HG03025 (cell line): ENCODE results near the gene SCARB2.
A peak's percentile ranks its signal among the peaks of the same experiment; 100 is the strongest.
"Not testable (repeated sequence)": the region's sequence is repeated elsewhere in the genome, so short reads cannot be mapped to it uniquely, and the experiment has no call there.

ENCODE experiments used
- ATAC-seq: cut with Tn5 transposase; IDR thresholded peaks from one replicate; pipeline ENCODE4 v1.9.1; 2021; ENCODE audit warnings: mild to moderate bottlenecking, moderate library complexity; ENCODE audit not compliant: unreplicated experiment, low FRiP score

Gene SCARB2, protein sequence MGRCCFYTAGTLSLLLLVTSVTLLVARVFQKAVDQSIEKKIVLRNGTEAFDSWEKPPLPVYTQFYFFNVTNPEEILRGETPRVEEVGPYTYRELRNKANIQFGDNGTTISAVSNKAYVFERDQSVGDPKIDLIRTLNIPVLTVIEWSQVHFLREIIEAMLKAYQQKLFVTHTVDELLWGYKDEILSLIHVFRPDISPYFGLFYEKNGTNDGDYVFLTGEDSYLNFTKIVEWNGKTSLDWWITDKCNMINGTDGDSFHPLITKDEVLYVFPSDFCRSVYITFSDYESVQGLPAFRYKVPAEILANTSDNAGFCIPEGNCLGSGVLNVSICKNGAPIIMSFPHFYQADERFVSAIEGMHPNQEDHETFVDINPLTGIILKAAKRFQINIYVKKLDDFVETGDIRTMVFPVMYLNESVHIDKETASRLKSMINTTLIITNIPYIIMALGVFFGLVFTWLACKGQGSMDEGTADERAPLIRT

DNA sequence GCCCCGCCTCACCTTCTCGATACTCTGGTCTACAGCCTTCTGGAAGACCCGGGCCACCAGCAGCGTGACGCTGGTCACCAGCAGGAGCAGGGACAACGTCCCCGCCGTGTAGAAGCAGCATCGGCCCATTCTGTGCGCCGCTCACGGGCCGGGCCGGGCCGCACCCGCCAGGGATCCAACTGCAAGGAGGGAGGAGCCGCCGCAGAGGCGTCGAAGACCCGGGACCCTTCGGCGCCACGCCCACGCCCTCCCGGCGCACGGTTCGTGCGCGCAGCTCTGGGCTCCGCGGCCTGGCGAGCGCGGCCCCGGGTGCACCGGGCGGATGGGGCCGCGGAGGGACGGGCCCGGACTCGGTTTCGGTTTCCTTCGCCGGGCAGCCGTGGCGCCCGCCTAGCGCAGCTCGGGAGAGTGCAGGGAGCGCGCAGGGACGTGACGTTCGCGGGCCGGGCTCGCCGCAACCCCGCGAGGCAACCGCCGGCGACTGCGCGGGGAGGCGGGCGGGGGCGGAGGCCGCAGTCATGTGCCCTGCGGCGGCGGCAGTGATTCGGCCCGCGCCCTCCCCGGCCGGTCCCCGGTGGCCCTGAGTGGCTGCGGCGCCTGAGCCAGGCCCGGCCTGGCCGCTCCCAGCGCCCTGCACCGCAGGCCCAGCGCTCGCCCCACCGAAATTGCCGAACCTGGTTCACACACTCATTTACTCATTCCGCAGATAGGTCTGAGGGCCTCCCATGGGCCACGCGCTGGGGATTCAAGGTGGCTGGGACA is at the start of gene SCARB2:
TSS of gene SCARB2 (minus strand) at position 410 of the 762 bp plus-strand sequence. CDS start at position 129, 281 bp downstream.
- peak; percentile 67 for ATAC-seq

DNA sequence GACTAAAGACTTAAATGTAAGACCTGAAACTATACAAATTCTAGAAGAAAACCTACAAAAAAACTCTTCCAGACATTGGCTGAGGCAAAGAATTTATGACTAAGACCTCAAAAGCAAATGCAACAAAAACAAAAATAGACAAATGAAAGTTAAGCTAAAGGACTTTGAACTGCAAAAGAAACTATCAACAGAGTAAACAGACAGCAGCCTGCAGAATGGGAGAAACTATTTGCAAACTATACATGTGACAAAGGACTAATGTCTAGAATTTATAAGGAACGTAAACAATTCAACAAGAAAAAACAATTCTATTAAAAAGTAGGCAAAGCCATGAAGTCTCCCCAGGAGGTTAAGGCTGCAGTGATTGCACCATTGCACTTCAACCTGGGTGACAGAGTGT is 46.9 kb upstream of the SCARB2 start:
- ATAC-seq = no peak

DNA sequence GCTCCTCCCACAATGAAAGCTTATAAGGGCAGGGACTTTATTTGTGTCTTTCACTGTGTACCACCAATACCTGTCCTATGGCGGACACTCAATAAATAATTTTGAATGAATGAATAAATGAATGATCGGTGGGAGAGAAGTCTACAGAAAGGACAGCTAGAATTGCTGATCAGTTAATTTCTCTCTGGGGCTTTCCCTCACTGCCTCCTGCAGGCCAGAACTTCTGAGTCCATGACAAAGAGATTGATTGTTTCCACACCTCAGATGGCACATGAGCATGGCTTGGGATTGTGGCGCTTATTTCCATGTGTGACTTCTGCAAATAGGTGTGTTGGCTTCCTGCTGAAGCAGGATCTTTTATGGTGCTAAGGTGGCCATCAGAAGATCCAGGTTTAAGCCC is 44.2 kb upstream of the SCARB2 start:
- ATAC-seq = no peak

DNA sequence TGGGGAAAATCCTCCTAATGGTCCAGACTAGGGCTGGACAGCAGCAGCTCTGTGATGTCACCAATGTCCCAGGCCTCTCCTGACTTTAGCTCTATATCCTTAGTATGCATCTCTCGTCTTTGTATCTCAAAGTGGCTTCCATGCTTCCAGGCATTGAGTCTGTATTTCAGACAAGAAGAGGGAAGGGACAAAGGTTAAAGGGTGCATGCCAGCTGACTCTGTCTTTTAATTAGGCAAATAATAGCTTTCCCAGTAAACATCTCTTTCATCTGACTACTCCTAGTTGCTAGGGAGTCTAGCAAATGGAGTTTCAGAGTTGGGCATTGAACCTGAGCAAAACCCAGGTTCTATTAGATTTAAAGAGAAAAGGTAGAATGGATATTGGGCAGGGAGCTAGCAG is 43.3 kb upstream of the SCARB2 start:
- no peak for ATAC-seq

DNA sequence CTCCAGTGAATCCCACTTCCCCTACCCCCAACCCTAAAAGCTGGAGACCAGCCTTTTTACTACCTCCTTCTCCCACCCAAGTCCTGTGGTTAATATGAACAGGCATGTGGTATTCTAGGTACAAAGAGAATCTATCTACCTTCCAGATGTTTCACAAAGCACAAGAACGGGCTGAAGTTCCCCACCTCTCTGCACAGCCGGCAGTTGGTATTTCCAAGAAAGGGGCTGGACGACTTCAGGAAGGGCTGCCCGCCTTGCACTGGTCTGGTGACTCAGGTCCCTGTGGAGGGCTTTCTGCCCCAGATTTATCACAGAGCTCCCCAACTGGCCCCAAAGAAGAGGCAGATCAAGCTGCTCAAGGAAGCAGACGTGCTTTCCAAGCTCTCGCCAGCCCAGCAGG is 42.4 kb upstream of the SCARB2 start:
- ATAC-seq = no peak

DNA sequence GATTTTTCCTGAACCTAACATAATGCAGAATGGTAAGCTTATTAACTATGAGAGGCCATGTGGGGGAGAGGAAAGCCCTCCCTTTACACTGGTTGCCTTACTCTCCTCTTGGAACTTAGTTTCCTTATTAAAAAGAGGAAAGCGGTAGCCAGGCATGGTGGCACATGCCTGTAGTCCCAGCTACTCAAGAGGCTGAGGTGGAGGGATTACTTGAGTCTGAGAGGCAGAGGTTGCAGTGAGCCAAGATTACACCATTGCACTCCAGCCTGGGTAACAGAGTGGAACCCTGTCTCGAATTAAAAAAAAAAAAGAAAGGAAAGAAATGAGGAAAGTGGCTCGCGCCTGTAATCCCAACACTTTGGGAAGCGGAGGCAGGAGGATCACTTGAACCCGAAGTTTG is 39.9 kb upstream of the SCARB2 start:
- no peak for ATAC-seq

DNA sequence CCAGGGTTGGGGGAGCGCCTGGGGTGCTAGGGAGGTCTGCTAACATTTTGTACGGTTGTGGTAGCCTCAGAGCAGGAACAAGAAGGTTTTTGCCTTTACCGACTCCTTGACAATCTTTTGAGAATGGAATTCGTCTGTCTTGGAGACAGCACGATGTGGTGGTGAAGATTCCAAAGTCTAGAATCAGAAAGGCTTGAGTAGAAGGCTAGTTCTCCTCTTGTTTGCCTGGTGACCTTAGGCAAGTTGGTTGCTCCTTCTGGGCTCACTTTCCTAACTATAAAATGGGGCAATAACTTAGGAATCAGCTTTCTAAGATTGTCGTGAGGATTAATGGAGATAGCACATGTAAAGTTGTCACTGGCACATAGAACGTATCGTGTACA is 38.6 kb upstream of the SCARB2 start:
- no peak for ATAC-seq

DNA sequence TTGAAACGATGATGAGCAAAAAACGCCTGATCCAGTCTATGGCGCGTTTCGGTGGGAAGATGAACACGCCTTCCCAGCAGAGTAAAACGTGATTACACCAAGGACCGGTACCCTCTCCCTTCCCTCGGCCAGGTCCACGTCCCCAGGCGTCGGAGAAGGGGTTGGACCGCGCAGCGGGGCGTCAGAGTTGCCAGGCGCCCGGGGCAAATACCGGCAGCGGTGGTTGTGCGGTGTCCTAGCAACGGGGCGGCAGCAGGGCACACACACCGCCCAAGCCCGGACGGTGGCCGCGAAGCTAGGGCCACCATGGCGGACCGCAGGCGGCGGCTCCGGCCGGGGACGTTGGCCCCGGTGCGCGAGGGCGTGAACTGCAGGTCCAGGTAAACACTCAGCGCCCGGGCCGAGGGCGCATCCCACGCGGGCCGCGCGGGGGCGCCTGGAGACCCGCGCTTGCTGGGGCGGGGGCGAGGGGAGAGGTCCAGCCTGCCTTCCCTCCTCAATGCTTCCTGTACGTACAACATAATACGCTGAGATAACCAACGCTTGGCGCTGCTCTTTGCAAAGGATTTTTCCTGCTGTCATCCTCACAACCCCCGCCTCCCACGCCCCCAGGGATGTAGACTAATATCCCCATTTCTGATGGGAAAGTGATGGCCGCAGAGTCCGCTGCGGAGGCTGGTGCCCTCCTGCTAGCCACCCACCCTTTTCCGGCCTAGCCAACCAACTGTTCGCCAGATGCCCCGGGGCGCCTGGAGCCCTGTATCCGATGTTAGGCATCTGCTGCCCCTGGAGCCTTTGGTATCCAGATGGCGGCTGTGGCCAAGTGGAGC is 38.0 kb upstream of the SCARB2 start, which contains the start of gene FAM47E:
TSS of gene FAM47E (plus strand) at position 281 of the 830 bp plus-strand sequence. CDS start at position 307, 26 bp downstream.
- ATAC-seq = no peak

DNA sequence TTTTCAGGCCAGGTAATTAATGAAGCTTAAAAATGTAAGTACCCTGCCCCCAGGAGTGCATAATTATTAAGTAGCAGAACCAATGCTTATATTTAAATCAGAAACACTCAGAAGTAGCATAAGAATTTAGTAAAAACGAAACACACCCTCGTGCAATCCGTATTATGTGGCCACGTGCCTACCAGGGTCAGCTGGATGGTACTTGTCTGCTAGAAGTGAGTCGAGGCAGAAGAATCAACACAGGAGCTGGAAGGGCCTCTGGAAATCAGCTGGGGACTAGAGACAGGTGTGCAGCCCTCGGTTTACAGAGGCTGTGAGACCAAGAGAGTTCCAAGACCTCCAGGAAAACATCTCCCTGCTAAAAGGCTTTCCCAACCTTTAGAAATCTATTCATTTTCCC is 37.3 kb upstream of the SCARB2 start:
- ATAC-seq = no peak

DNA sequence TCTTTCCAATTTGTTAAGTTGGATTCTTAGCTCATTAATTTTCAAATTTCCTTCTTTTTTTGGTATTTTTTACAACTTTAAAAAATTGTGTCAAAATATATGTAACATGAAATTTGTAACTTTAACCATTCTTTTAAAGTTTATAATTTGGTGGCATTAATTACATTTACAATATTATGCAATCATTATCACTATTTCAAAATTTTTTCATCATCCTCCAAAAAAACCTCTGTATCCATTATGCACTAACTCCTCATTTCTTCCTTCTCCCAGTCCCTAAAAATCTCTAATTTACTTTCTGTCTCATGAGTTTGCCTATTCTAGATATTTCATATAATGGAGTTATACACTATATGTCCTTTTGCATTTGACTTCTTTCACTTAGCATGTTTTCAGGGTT is 33.2 kb upstream of the SCARB2 start:
- ATAC-seq = no peak

DNA sequence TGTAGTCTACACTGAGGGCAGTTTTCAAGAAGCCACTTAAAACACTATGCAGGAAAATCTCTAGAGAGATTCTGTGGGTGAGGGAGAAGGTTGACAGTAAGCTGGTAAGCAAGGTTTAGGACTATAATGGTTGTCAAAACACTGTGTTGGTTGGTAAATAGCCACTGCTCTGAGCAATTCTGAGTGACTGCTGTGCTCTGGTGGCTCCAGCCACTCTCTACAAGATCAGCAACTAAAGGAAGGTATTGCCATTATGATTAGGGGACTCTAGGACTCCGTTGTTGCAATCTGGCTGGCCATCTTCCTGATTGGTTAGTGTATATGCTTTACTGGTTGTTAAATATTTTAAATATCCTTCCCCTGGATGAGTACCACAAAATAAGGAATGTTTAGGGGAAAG is 32.4 kb upstream of the SCARB2 start:
- ATAC-seq = no peak

DNA sequence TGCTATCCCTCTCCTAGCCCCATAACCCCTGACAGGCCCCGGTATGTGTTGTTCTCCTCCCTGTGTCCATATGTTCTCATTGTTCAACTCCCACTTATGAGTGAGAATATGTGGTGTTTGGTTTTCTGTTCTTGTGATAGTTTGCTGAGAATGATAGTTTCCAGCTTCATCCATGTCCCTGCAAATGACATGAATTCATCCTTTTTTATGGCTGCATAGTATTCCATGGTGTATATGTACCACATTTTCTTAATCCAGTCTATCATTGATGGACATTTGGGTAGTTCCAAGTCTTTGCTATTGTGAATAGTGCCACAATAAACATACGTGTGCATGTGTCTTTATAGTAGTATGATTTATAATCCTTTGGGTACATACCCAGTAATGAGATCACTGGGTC is 30.3 kb upstream of the SCARB2 start:
- not testable (repeated sequence) for ATAC-seq

DNA sequence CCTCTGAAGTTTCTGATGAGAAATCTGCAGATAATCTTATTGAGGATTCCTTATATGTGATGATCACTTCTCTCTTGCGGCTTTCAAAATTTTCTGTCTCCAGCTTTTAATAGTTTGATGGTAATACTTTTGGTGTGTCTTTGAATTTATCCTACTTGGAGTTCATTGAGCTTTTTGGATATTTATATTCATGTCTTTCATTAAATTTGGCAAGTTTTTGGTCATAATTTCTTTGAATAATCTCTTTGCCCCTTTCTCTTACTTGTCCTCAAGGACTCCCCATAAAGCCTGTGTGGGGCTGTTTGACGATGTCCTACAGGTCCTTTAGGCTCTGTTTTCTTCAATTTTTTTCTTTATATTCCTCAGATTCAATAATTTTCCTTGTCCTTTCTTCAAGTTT is 26.6 kb upstream of the SCARB2 start:
- ATAC-seq = no peak

DNA sequence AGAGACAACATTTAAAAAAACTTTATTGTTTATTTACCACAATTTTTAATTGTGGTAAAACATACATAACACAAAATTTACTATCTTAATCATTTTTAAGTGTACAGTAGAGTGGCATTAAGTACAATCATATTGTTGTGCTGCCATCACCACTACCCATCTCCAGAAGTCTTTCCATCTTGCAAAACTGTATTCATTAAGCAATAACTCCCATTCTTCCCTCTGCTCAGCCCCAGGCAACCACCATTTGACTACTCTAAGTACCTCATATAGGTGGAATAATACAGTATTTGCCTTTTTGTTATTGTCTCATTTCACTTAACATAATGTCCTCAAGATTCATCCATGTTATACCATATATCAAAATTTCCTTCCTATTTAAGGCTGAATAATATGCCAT is 25.1 kb upstream of the SCARB2 start:
- no peak for ATAC-seq

DNA sequence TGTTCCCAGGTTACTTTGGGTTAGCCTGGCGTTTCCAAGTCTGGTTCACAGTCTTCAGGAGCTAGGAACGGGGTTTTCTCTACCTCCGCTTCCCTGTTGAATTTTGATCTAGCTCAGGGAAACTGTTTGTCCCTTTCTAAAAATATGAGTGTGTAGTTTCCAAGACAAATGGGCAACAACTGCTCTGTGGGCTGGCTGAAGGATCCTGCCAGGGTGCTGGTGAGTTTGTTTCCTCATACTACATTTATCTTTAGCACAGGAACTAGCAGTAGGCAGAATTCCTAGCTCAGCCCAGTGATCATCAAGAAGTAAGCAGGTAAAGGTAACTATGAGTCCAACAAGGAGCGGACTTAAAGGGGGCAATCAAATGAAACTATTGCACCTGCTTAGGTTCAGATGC is 24.6 kb upstream of the SCARB2 start:
- no peak for ATAC-seq

DNA sequence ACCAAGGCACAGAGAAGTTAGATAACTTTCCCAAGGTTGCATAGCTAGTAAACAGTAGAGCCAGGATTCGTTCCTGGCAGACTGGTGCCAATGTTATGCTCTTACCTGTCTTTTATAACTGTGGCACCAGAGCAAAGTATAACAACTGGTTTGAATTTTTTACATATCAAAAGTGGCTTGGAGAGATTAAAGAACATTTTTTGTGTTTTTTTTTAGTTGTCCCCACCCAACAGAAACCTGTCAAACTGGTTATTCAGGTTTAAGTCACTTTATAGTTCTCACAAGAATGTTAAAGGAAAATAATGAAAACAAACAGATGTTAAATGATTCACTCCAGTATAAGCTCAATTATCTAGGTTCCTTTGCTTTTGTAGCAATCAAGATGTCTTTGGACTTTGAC is 22.3 kb upstream of the SCARB2 start:
- no peak for ATAC-seq

DNA sequence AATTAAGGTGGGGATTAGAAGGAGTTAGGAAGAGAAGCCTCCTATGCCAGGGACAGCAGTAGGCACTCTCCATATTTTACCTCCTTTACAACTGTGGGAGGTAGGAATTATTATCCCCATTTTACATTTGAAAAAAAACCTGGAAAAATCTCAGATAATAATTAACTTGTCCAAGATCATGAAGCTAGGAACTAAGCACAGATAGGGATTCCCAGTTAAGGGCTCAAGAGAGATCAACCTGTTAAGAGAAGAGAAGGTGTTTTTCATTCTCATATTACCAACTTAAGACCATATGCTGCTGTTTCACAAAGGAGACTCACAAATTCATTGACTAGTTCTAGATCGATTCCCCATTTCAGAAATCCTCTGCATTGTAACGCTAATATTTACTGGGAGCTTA is 21.8 kb upstream of the SCARB2 start:
- ATAC-seq = no peak

DNA sequence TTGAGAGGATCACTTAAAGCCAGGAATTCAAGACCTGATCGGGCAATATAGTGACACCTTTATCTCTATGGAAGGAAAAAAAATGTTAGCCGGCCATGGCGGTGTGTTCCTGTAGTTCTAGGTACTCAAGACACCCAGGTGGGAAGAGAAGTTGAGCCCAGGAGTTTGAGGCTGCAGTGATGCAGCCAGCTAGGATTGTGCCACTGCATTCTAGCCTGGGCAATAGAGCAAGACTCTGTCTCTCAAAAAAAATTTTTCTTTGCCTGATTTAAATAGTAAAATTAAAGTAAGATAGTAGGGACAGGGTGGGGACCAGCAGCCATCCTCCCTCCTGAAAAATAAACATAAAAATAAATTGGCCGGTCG is 21.0 kb upstream of the SCARB2 start:
- no peak for ATAC-seq

DNA sequence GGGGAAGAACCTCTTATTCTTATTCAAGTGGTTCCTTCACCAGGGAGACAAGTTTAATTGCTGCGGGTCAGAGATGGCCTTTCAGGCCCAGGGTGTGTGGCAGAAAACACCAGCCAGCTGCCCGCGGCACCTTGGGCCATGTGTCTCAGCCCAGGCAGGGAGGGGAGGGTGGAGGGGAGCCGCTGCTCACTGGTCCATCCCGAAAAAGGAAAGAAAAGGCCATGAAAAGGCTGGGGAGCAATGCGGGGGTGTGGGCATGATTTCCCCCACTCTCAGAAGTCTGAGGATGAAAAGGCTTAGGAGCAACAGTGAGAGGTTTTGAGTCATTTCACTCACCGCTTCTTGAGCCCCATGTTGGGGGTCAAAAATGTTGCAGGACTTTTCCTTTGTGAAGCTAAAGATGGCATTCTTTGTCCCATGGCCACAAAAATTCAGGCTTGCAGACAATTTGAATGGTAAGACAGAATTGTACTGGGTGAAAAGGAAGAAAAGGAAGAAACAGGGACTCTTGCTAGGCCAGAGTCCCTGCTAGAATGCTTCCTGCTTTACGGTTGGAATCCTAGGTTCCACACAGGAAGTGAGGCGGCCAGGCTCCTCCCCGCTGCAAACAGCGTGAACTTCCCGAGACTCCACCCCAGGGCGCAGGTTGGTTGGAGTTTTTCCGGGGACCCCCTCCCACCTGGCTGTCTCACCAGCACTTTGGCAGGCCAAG is 20.5 kb upstream of the SCARB2 start:
- no peak for ATAC-seq

DNA sequence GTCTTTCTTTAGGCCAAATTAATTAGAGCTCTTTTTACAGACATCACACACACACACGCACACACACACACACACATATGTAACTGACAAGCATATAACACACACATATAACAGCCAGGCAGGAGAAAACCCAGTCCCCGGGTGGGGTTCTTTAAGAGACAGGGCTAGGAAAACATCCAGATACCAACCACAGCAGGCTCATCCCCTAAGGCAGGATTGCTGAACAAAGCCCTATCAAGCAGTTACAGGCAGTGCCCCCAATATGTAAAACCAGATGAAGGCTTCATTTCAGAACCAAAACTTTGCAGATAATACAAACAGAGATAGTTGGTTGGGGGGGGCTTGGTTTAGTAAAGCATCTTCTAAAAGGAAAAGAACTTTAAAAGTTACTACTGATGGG is 19.9 kb upstream of the SCARB2 start:
- no peak for ATAC-seq
